GM18861 (cell line): ENCODE data around the gene FBXO48.
A peak's percentile ranks its signal among the peaks of the same experiment; 100 is the strongest.

Experiments used
- ATAC-seq: cut with Tn5 transposase; IDR thresholded peaks from one replicate; pipeline ENCODE4 v1.9.1; 2021; ENCODE audit not compliant: unreplicated experiment

Gene FBXO48

DNA sequence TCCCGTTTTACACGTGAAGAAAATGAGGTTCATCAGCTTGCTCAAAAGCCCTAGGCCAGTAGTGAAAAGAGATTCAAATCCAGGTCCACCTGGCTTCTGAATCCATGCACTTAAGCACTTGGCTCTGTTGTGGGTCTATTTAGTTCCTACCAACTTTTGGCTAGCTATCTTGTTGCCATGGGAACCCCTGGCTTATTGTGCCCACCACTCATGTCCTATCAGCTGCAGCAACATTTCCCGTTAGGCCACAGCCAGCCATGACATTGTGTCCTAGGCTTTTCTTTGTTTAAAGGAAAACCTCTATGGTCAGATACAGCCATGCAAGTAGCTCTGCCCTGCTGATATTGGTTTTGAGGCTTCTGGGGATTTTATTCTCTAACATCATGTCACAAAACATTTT is 52.2 kb downstream of the FBXO48 start:
- no peak for ATAC-seq

DNA sequence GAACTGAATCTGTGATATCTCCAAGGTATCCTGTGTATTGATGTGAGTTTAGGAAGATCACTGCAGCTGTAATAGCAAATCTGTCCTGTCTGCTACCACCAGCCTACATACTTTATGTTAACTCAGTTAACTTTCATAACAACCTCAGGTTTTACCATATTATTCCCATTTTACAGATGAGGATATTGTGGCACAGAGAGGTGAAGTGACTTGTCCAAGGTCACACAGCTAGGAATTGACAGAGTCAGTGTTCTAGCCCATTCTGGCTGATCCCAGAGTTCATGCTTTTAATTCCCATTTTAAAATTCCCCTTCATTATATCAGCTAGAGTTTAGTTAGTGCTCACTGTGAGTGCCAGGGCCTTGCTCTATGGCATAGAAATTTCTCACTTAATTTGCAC is 52.6 kb downstream of the FBXO48 start:
- ATAC-seq = no peak

DNA sequence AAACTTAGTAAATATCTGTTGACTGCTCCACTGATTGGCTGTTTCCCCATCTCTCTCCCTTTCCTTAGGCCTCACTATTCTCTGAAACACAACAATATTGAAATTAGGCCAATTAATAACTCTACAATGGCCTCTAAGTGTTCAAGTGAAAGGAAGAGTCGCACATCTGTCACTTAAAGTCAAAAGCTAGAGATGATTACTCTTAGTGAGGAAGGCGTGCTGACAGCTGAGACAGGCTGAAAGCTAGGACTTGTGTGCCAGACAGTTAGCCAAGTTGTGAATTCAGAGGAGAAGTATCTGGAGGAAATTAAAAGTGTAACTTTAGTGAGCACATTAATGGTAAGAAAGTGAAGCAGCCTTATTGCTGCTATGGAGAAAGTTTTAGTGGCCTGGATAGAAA is 53.6 kb downstream of the FBXO48 start:
- ATAC-seq = no peak

DNA sequence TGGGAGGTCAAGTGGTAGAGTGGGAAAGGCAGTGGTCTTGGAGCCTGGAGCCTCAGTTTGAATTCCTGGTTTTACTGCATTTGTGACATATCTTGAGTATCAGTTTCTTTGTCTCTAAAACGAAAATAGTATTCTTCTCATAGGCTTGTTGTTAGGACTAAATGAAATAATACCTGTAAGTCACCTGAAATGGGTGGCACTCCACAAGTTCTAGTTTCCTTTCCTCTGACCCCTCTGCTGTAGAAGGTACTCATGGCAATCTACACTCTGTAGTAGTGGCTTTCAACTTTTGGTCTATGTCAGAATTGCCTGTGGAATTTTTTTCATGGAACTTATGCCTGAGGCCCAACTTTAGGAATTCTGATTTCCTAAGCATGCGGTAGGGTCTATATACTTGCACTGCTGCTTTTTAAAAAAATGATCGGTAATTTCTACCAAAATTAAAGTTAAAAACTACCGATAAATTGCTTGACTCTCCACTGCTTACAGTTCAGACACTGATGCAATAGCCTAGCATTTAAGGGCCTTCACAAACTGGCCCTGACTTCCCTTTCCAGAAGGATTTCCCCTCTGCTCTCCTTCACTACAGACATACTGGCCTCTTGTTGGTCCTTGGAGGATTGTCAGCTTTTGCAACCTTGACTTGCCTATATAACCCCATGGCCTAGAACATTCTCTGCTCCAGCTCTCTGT is 54.8 kb downstream of the FBXO48 start:
- peak; percentile 21 for ATAC-seq

DNA sequence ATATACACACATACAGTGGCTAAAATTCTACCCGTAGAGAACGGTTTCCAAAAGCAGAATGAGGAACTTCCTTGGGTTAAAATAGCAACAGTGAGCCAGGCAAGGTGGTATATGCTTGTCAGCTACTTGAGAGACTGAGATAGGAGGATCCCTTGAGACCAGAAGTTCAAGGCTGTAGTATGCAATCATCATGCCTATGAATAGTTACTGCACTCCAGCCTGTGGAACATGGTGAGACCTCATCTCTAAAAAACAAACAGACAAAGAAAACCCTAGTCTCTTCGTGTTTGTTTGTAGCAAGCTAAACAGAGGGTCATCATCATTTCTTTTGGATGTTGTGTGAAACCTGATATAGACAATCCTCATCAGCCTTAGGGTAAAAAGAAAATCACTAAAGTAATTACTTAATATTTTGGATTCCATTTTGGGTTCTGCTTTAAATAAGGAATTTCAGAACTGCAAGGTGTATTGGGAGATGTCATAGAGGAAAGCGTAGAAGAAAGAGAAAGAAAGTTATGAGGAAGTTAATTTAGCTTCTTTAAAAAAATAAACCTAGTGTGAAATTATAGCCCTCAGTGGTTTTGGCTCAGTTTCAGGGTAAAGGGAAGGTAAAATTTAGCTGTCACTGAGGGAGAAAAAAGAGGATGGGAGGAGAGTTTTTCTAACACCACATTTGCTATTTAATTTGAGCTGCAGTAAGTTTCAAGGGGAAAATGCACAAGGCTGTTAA is 55.5 kb downstream of the FBXO48 start:
- ATAC-seq = peak; percentile 92
